WTC11 (cell line): ENCODE results near the gene NKX2-4. TPM values are rescaled to one million over a fixed set of nuclear protein-coding genes. Genes with fewer than 3 reads are reported as not detected.

Experiments used
- ATAC-seq: fragments of 200-7000 bp; cut with Tn5 transposase; 2 replicates; pipeline ENCODE4 v1.10.0; 2021; ENCODE audit warnings: mild to moderate bottlenecking, moderate library complexity
- CTCF ChIA-PET: fragments of 300-600 bp; sonication (Branson Sonifier 250); formaldehyde crosslinking; loops from one replicate; lab custom pipeline; 2021; ENCODE audit warnings: antibody characterized with exemption; lab: Charles Lee
- POLR2A ChIA-PET: fragments of 350-600 bp; sonication (Branson Sonifier 250); formaldehyde crosslinking; loops from one replicate; lab custom pipeline; 2021; ENCODE audit warnings: antibody characterized with exemption; lab: Charles Lee
- DNase-seq: peaks from one replicate; pipeline ENCODE4 v3.0.0; 2021; ENCODE audit warnings: low spot score
- H3K27ac Mint-ChIP-seq: 2 replicates; pipeline ENCODE4 v1.8.0; 2021; ENCODE audit warnings: mixed read lengths
- H3K27me3 Mint-ChIP-seq: 2 replicates; pipeline ENCODE4 v1.8.0; 2021; ENCODE audit warnings: low read depth, mild to moderate bottlenecking, moderate library complexity, mixed read lengths
- H3K36me3 Mint-ChIP-seq: 2 replicates; pipeline ENCODE4 v1.8.0; 2021; ENCODE audit warnings: mixed read lengths
- H3K4me1 Mint-ChIP-seq: 2 replicates; pipeline ENCODE4 v1.8.0; 2022; ENCODE audit warnings: mixed read lengths
- H3K4me3 Mint-ChIP-seq: 2 replicates; pipeline ENCODE4 v1.8.0; 2021; ENCODE audit warnings: mild to moderate bottlenecking, moderate library complexity, mixed read lengths
- H3K9me3 Mint-ChIP-seq: 2 replicates; pipeline ENCODE4 v1.8.0; 2021; ENCODE audit warnings: mixed read lengths
- ATF1 ChIP-seq: sonication (generic); formaldehyde crosslinking; IDR thresholded peaks from 2 replicates; pipeline ENCODE4 v1.8.1; 2023; ENCODE audit warnings: mild to moderate bottlenecking, moderate library complexity, missing genetic modification reagents
- ATF6 ChIP-seq: sonication (generic); formaldehyde crosslinking; IDR thresholded peaks from 2 replicates; pipeline ENCODE4 v1.8.1; 2023; ENCODE audit warnings: mild to moderate bottlenecking, missing genetic modification reagents
- CTCF ChIP-seq: fragments of 200-600 bp; IDR thresholded peaks from 2 replicates; pipeline ENCODE4 v1.8.0; 2022; ENCODE audit warnings: antibody characterized with exemption
- E2F1 ChIP-seq: sonication (generic); formaldehyde crosslinking; IDR thresholded peaks from 2 replicates; pipeline ENCODE4 v1.8.0; 2022; ENCODE audit warnings: mild to moderate bottlenecking, missing genetic modification reagents
- ERG ChIP-seq: fragments of 250-450 bp; sonication (Bioruptor Pico); IDR thresholded peaks from 2 replicates; pipeline ENCODE4 v1.8.0; 2021; ENCODE audit warnings: mild to moderate bottlenecking
- ESRRA ChIP-seq: sonication (generic); formaldehyde crosslinking; IDR thresholded peaks from 2 replicates; pipeline ENCODE4 v1.8.1; 2022; ENCODE audit warnings: mild to moderate bottlenecking, missing genetic modification reagents, borderline replicate concordance
- GABPB1 ChIP-seq: sonication (generic); formaldehyde crosslinking; IDR thresholded peaks from 2 replicates; pipeline ENCODE4 v1.8.1; 2023; ENCODE audit warnings: mild to moderate bottlenecking, missing genetic modification reagents
- HMGXB4 ChIP-seq: sonication (generic); formaldehyde crosslinking; IDR thresholded peaks from 2 replicates; pipeline ENCODE4 v1.8.1; 2023; ENCODE audit warnings: mild to moderate bottlenecking, moderate library complexity, missing genetic modification reagents
- IRF1 ChIP-seq: sonication (generic); formaldehyde crosslinking; IDR thresholded peaks from 2 replicates; pipeline ENCODE4 v1.8.0; 2023; ENCODE audit warnings: missing genetic modification reagents
- KAT7 ChIP-seq: sonication (generic); formaldehyde crosslinking; IDR thresholded peaks from 2 replicates; pipeline ENCODE4 v1.8.1; 2023; ENCODE audit warnings: missing genetic modification reagents, mild to moderate bottlenecking, borderline replicate concordance
- MAX ChIP-seq: sonication (generic); formaldehyde crosslinking; IDR thresholded peaks from 2 replicates; pipeline ENCODE4 v1.8.0; 2022; ENCODE audit warnings: mild to moderate bottlenecking, missing genetic modification reagents
- MXD4 ChIP-seq: fragments of 250-450 bp; sonication (Bioruptor Pico); IDR thresholded peaks from 2 replicates; pipeline ENCODE4 v1.8.0; 2021; ENCODE audit warnings: mild to moderate bottlenecking, moderate library complexity, borderline replicate concordance
- NR3C1 ChIP-seq: sonication (generic); formaldehyde crosslinking; conservative IDR thresholded peaks from 2 replicates; pipeline ENCODE4 v1.8.1; 2023; ENCODE audit warnings: low read depth, mild to moderate bottlenecking, missing genetic modification reagents
- PREB ChIP-seq: sonication (generic); formaldehyde crosslinking; IDR thresholded peaks from 2 replicates; pipeline ENCODE4 v1.8.1; 2022; ENCODE audit warnings: mild to moderate bottlenecking, missing genetic modification reagents, moderate library complexity, borderline replicate concordance
- RORB ChIP-seq: fragments of 250-450 bp; sonication (Bioruptor Pico); IDR thresholded peaks from 2 replicates; pipeline ENCODE4 v1.9.0; 2021; ENCODE audit warnings: mild to moderate bottlenecking
- TCF7 ChIP-seq: sonication (generic); formaldehyde crosslinking; IDR thresholded peaks from 2 replicates; pipeline ENCODE4 v1.8.0; 2022; ENCODE audit warnings: mild to moderate bottlenecking, low read depth, missing genetic modification reagents, moderate library complexity
- USF2 ChIP-seq: sonication (generic); formaldehyde crosslinking; IDR thresholded peaks from 2 replicates; pipeline ENCODE4 v1.8.1; 2023; ENCODE audit warnings: mild to moderate bottlenecking, missing genetic modification reagents, moderate library complexity
- ZNF396 ChIP-seq: fragments of 250-450 bp; sonication (Bioruptor Pico); IDR thresholded peaks from 2 replicates; pipeline ENCODE4 v1.8.0; 2021; ENCODE audit warnings: mild to moderate bottlenecking, moderate library complexity, borderline replicate concordance
- ZNF423 ChIP-seq: fragments of 250-450 bp; sonication (Bioruptor Pico); IDR thresholded peaks from 2 replicates; pipeline ENCODE4 v2.1.2; 2022; ENCODE audit warnings: mild to moderate bottlenecking, moderate library complexity
- ZNF671 ChIP-seq: fragments of 250-450 bp; sonication (Bioruptor Pico); IDR thresholded peaks from 2 replicates; pipeline ENCODE4 v1.8.0; 2021; ENCODE audit warnings: mild to moderate bottlenecking
- total RNA-seq: library from RNA; stranded (reverse); gene quantifications from 3 replicates; pipeline ENCODE4 v1.2.3, GENCODE V29; 2021

The NKX2-4 gene
- total RNA-seq, 1 experiment from 2014 or later, result 0.07 TPM

- TF ChIP-seq KAT7 (CRISPR knock-in tag) (no peak), MAX (no peak), NR3C1 (no peak), MXD4 (CRISPR knock-in tag) (no peak), ZNF423 (CRISPR knock-in tag) (no peak), RORB (CRISPR knock-in tag) (no peak), ATF6 (CRISPR knock-in tag) (no peak), HMGXB4 (CRISPR knock-in tag) (no peak), ZNF396 (no peak), IRF1 (CRISPR knock-in tag) (no peak), E2F1 (CRISPR knock-in tag) (no peak), ZNF671 (CRISPR knock-in tag) (no peak), ATF1 (no peak)
Observed at GRCh38 chr20:21358737-21359136, 38.6 kb downstream of the NKX2-4 start (continued).

- Mint-ChIP-seq H3K27ac (no peak overlapping the region), H3K4me1 (no peaks in the 10 kb centered on the region), H3K9me3 (no peaks in the 10 kb centered on the region), H3K36me3 (peaks cover 60% of the 10 kb centered on the region), H3K4me3 (no peak overlapping the region), H3K27me3 (no peaks in the 10 kb centered on the region)
- DNase-seq (no peak), ATAC-seq (no peak)
- TF ChIP-seq CTCF (no peak), USF2 (no peak), ERG (CRISPR knock-in tag) (no peak), ESRRA (CRISPR knock-in tag) (no peak), ZNF671 (CRISPR knock-in tag) (no peak), TCF7 (CRISPR knock-in tag) (no peak), PREB (CRISPR knock-in tag) (no peak), GABPB1 (CRISPR knock-in tag) (peak; percentile 22; the same call in 1 of the 2 replicates)
- ChIA-PET POLR2A (no interaction called here), CTCF (no interaction called here)
Observed at GRCh38 chr20:21357844-21358243, 39.5 kb downstream of the NKX2-4 start.
